Right cardiac atrium (tissue), 5 donors: ENCODE results near the gene MOB2. TPM values are rescaled to one million over a fixed set of nuclear protein-coding genes. Genes with fewer than 3 reads are reported as not detected.

ENCODE experiments used
- ATAC-seq, 2 donors: fragments of 200-7000 bp; cut with Tn5 transposase; one replicate each; pipeline versions ENCODE4 v1.8.0 to v1.9.1; 2020; ENCODE audit warnings: moderate library complexity in 2 of 2, mild to moderate bottlenecking in 1 of 2
- DNase-seq, 3 donors: peaks; one replicate each; pipeline ENCODE4 v3.0.0-alpha.2; 2020
- H3K27ac ChIP-seq: one replicate; pipeline ENCODE4 v1.5.1; 2013; ENCODE audit warnings: mild to moderate bottlenecking, low read length, control low read depth, moderate library complexity
- H3K27me3 ChIP-seq: one replicate; pipeline ENCODE4 v1.6.1; 2013; ENCODE audit not compliant: control insufficient read depth, insufficient read depth
- H3K4me1 ChIP-seq: one replicate; pipeline ENCODE4 v1.6.1; 2013; ENCODE audit warnings: low read length; ENCODE audit not compliant: control insufficient read depth, insufficient read depth
- H3K4me3 ChIP-seq: one replicate; pipeline ENCODE4 v1.5.1; 2013; ENCODE audit warnings: low read length, control low read depth
- H3K9me3 ChIP-seq: one replicate; pipeline ENCODE4 v1.6.1; 2013; ENCODE audit warnings: low read length; ENCODE audit not compliant: control insufficient read depth
- WGBS: extraction: QIAGEN DNeasy Blood & Tissue Kit; methylation state at CpG from one replicate; pipeline ENCODE4 v1.1.7; 2013; 5-methylcytosine and 5-hydroxymethylcytosine counted together
- intact Hi-C, 4 donors: fragments of 100-400 bp; cut with DNase I; formaldehyde crosslinking; loops; one replicate each; pipeline versions ENCODE4 v1.11.0 to v1.14.0; 2022 to 2023
- polyA plus RNA-seq: library from polyadenylated mRNA; stranded (reverse); fragments of 200-250 nt; gene quantifications from one replicate; pipeline ENCODE4 v1.2.3, GENCODE V29; 2013
- total RNA-seq, 4 donors: library from RNA; stranded (reverse); fragmentation: NEBNext Ultra II Directional; extraction: Animal tissue kit (Norgen Biotek cat#: 25700); gene quantifications; one replicate each; pipeline ENCODE4 v1.2.1, GENCODE V29; 2021
- donor health status: healthy with polysubstance abuse.
- donor health status: DM: no; HTN: yes; CAD: no.
- donor health status: DM: no; HTN: no; CAD: no.
- donor health status: DM: no; HTN: yes; CAD: no; lungs with severe emphysema.
- donor health status: DM: yes; HTN: yes; CAD: no.

Gene MOB2
- total and polyA plus RNA-seq, 5 donors, result 35.0 to 45.0 (median 41.6) TPM

DNA sequence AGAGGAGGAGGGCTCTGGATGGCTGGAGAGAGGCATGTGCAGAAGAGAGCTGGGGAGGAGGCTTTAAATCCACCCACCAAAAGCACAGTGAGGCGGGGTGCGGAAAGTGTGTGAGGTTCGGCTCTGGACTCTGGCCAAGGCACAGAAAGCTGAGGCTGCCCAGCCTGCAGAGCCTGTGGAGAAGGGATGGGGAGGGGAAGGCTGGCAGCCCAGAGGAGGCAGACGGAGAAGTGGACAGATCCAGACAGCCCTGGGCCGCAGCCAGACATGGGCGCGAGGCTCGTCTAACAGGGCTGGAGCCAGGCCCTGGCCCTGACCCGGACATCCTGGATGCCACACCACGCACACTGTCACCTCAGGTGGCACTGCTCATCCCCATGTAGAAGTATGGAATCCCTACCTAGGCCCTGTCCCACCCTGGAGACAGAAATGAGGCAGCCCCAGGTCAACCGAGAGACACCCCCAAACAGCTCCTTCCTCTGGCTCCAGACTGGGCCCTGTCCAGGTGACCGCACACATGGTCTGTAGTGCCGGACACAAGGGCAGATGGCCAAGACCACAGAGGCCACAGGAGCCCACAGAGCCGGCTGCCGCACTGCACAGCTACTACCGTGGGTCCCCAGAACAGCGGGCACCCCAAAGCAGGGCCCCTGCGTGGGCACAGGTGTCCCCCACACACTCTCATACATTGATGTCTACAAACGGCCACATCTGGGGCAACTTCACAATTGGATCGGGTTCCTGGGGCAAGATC lies 16.6 kb upstream of the MOB2 start:
- Histone ChIP-seq H3K27me3 (no peaks in the 10 kb centered on the region), H3K4me3 (no peak overlapping the region), H3K4me1 (peaks cover 26% of the 10 kb centered on the region), H3K9me3 (no peaks in the 10 kb centered on the region), H3K27ac (peak overlapping the region; percentile 4)
- WGBS, result 57% methylated on average over 20 of the region's 20 CpGs
- DNase-seq (peak; percentile 66 to 85 (median 81)), ATAC-seq (peak; percentile 69 to 71)
- intact Hi-C loops, result no loop called here

DNA sequence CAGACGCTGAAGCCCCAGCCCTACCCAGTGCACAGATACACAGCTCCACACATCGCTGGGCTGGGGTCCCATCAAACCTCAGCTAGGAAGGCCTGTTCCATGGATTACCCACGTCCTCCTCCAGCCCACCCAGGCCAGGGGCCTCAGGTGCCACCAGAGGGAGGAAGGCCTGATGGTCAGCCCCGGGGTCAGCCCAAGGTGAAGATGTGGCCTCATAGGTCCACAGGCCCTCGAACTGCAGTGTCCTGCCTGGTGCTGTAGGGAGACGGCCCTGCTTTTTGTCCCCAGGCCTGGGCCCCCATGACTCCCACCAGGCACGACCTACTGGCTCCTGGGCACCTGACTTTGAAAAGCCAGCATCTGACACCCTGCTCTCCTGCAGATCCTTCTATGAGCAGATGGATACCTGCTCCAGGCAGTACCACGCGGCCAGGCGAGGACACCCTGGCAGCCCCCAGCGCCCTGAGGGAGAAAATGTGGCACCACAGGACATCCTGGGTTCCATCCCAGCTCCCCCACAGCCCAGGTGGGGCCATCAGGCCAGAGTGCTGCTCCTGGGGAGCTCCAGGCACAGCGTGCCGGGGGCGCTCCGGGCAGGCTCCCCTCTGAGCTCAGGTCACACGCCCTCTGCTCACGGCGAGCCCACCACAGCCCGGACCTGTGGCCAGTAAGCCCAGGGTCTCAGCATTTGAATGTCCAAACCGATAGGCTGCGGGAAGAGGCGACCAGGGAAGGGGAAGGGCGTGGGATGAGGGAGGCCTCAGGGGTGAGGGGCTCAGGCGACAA lies 15.8 kb upstream of the MOB2 start:
- ATAC-seq (peak in 1 of 2 donors; percentile 4), DNase-seq (peak; percentile 11 to 50 (median 37))
- intact Hi-C loops, result no loop called here
- Histone ChIP-seq H3K4me3 (no peak overlapping the region), H3K4me1 (peaks cover 23% of the 10 kb centered on the region), H3K9me3 (no peaks in the 10 kb centered on the region), H3K27ac (no peak overlapping the region), H3K27me3 (no peaks in the 10 kb centered on the region)
- WGBS, result 89% methylated on average over 24 of the region's 24 CpGs

GRCh38 chr11:1501421-1502167 lies 15.0 kb upstream of the MOB2 start:
- ATAC-seq (no peak), DNase-seq (peak; percentile 12 to 55 (median 41))
- Histone ChIP-seq H3K27me3 (no peaks in the 10 kb centered on the region), H3K4me1 (peaks cover 19% of the 10 kb centered on the region), H3K9me3 (no peaks in the 10 kb centered on the region), H3K4me3 (no peak overlapping the region), H3K27ac (no peak overlapping the region)
- intact Hi-C loops, result no loop called here
- 88% methylated on average over 25 of the region's 25 CpGs for WGBS

DNA sequence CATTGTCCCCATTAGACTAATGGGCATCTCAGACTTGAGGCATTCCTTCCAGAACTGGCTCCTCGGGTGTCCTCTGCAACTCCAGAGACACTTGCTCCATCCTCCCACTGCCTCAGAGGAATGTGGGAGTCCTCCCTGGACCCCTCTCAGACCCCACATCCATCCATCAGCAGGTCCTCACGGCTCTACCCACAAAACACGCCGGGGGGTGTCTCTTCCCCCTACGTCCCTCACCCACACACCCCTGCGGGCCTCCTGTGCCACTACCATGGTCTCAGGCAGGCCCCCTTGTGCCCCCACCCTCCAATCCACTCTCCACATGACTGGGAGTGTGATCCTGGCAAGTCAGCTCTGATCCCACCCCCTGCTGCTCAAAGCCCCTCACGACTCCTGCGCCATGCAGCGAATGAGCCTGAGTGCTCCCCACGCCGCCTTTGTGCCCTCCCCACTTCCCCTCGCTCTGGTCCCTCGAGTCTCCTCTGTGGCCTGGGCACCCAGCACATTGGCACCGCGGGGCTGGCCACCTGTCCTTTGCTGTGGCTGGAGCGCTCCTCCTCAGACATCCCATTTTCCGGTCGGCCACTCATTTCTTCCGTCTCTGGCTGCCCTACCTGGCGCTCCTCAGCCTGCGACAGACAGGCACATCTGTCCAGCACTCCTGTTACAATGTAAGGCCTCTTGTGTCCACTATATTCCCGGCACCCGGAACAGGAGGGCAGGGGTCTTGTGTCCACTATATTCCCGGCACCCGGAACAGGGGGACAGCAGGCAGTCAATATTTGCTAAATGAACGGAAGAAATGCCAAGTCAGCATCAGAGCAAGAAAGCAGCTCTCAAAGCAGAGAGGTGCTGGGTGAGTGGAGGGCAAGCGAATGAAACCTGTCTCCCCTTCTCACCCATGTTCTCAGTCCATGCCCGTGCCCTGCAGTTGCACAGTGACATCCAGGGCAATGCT lies 14.2 kb upstream of the MOB2 start:
- Histone ChIP-seq H3K9me3 (no peaks in the 10 kb centered on the region), H3K27ac (no peak overlapping the region), H3K4me1 (peaks cover 14% of the 10 kb centered on the region), H3K27me3 (no peaks in the 10 kb centered on the region), H3K4me3 (no peak overlapping the region)
- ATAC-seq (no peak), DNase-seq (peak; percentile 7 to 46 (median 29))
- intact Hi-C loops, result no loop called here
- 92% methylated on average over 28 of the region's 28 CpGs for WGBS

GRCh38 chr11:1499899-1500298 lies 13.3 kb upstream of the MOB2 start:
- Histone ChIP-seq H3K27me3 (no peaks in the 10 kb centered on the region), H3K4me3 (no peak overlapping the region), H3K9me3 (no peaks in the 10 kb centered on the region), H3K4me1 (peaks cover 14% of the 10 kb centered on the region), H3K27ac (no peak overlapping the region)
- DNase-seq (peak; percentile 3 to 20 (median 16)), ATAC-seq (no peak)
- intact Hi-C loops, result no loop called here
- WGBS, result 93% methylated on average over 14 of the region's 14 CpGs

- DNase-seq (peak; percentile 2 to 32 (median 23)), ATAC-seq (no peak)
- peaks cover 14% of the 10 kb centered on the region for H3K4me1 ChIP-seq
- H3K27me3 ChIP-seq, result no peaks in the 10 kb centered on the region
- no peaks in the 10 kb centered on the region for H3K9me3 ChIP-seq
- H3K4me3 ChIP-seq, result no peak overlapping the region
- WGBS, result 90% methylated on average over 28 of the region's 28 CpGs
- H3K27ac ChIP-seq, result no peak overlapping the region
- intact Hi-C loops, result no loop called here
These were observed 12.8 kb upstream of the MOB2 start for GRCh38 chr11:1499261-1499890.

- intact Hi-C loops, result no loop called here
- DNase-seq (peak in 1 of 3 donors; percentile 10), ATAC-seq (no peak)
- Histone ChIP-seq H3K27me3 (no peaks in the 10 kb centered on the region), H3K4me1 (peaks cover 5% of the 10 kb centered on the region), H3K9me3 (no peaks in the 10 kb centered on the region), H3K27ac (no peak overlapping the region), H3K4me3 (no peak overlapping the region)
- 93% methylated on average over 13 of the region's 13 CpGs for WGBS
These were observed 11.7 kb upstream of the MOB2 start for GRCh38 chr11:1498262-1498661.

DNA sequence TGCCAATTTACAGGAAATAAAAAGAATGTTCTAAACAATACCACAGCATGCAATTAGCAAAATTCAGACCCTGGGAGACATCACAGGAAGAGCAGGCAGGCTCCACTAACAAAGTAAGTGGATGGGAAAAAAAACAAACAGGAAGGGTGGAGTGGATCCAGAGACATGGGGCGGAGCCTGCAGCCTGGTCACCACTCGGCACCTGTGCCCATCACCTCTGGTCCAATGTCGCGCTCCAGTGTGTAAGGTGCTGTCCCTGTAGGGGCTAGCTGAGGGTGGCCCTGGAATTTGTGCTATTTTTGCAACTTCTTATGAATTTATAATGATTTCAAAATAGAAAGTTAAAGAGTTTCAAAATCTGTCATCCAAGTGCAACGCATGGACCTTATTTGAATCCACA lies 11.0 kb upstream of the MOB2 start:
- DNase-seq, result peak in 2 of 3 donors; percentile 7 to 34
- H3K27me3 ChIP-seq, result no peaks in the 10 kb centered on the region
- no peak overlapping the region for H3K4me3 ChIP-seq
- intact Hi-C loops, result no loop called here
- no peaks in the 10 kb centered on the region for H3K9me3 ChIP-seq
- ATAC-seq, result no peak
- no peak overlapping the region for H3K27ac ChIP-seq
- peaks cover 3% of the 10 kb centered on the region for H3K4me1 ChIP-seq
- WGBS, result 81% methylated on average over 5 of the region's 5 CpGs

DNA sequence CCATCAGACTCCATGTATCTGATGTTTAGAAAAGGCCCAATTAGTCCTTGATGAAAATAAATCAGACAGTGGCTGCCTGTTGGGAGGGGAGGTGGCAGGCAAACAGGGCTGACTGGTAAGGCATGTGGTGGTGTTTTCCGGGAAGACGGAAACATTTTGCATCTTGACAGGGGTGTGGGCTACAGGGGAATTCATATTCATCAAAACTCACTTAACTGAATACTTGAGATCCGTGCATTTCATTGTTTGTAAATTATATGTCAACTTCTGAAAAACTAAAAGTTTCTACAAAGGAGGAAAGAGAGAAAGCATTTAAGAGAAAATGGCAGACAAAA lies 10.1 kb upstream of the MOB2 start:
- H3K27ac ChIP-seq, result no peak overlapping the region
- H3K27me3 ChIP-seq, result no peaks in the 10 kb centered on the region
- no peaks in the 10 kb centered on the region for H3K9me3 ChIP-seq
- no peak for ATAC-seq
- WGBS, result 73% methylated on average over 3 of the region's 3 CpGs
- DNase-seq, result no peak
- intact Hi-C loops, result no loop called here
- H3K4me3 ChIP-seq, result no peak overlapping the region
- peaks cover 3% of the 10 kb centered on the region for H3K4me1 ChIP-seq
